Neural cell (in vitro differentiated cells): ENCODE data around the gene POLR2L. TPM values are rescaled to one million over a fixed set of nuclear protein-coding genes. Genes with fewer than 3 reads are reported as not detected.

Source experiments
- H2AFZ ChIP-seq: fragments of 200-600, 300-800 bp; sonication (generic), shearing (Covaris generic); 2 replicates; pipeline ENCODE4 v1.6.0; 2014; ENCODE audit warnings: low read depth, mild to moderate bottlenecking, antibody characterized with exemption, low read length, moderate library complexity
- H3F3A ChIP-seq: fragments of 200-600 bp; shearing (Covaris generic); 2 replicates; pipeline ENCODE4 v1.6.1; 2016; ENCODE audit warnings: mild to moderate bottlenecking, moderate library complexity, mixed read lengths, antibody characterized with exemption, low read length; ENCODE audit not compliant: insufficient read depth, poor library complexity, severe bottlenecking
- H3K27ac ChIP-seq: fragments of 200-600, 300-800 bp; sonication (generic), shearing (Covaris generic); 2 replicates; pipeline ENCODE4 v1.5.1; 2014; ENCODE audit warnings: mild to moderate bottlenecking, low read length, moderate library complexity
- H3K27me3 ChIP-seq: fragments of 300-800, 200-600 bp; sonication (generic), shearing (Covaris generic); 2 replicates; pipeline ENCODE4 v1.6.0; 2014; ENCODE audit warnings: mild to moderate bottlenecking, low read depth, low read length, moderate library complexity; ENCODE audit not compliant: insufficient read depth
- H3K36me3 ChIP-seq: fragments of 300-800, 200-600 bp; sonication (generic), shearing (Covaris generic); 2 replicates; pipeline ENCODE4 v1.5.1; 2014; ENCODE audit warnings: mild to moderate bottlenecking, antibody characterized with exemption, low read length, moderate library complexity; ENCODE audit not compliant: insufficient read depth
- H3K4me2 ChIP-seq: fragments of 300-800, 200-600 bp; sonication (generic), shearing (Covaris generic); 2 replicates; pipeline ENCODE4 v1.6.0; 2014; ENCODE audit warnings: mild to moderate bottlenecking, low read length
- H3K4me3 ChIP-seq: fragments of 300-800, 200-600 bp; sonication (generic), shearing (Covaris generic); 2 replicates; pipeline ENCODE4 v1.5.1; 2014; ENCODE audit warnings: mild to moderate bottlenecking, low read length, moderate library complexity
- H3K79me2 ChIP-seq: fragments of 200-600 bp; shearing (Covaris generic); replicated peaks from 2 replicates; pipeline ENCODE4 v1.6.0; 2014; ENCODE audit warnings: mild to moderate bottlenecking, low read length, moderate library complexity; ENCODE audit not compliant: insufficient read depth
- H3K9ac ChIP-seq: fragments of 300-800, 200-600 bp; sonication (generic), shearing (Covaris generic); 2 replicates; pipeline ENCODE4 v1.6.1; 2016; ENCODE audit warnings: mild to moderate bottlenecking, low read length, mixed read lengths
- H3K9me2 ChIP-seq: fragments of 200-600 bp; shearing (Covaris generic); 2 replicates; pipeline ENCODE4 v1.6.1; 2016; ENCODE audit warnings: mild to moderate bottlenecking, low read length, mixed read lengths; ENCODE audit not compliant: insufficient read depth
- H3K9me3 ChIP-seq: fragments of 200-600, 300-800 bp; sonication (generic), shearing (Covaris generic); 2 replicates; pipeline ENCODE4 v1.6.1; 2016; ENCODE audit warnings: mild to moderate bottlenecking, mixed run types, low read length, moderate library complexity, mixed read lengths
- H4K20me1 ChIP-seq: fragments of 200-600 bp; shearing (Covaris generic); 2 replicates; pipeline ENCODE4 v1.6.1; 2016; ENCODE audit warnings: mild to moderate bottlenecking, mixed run types; ENCODE audit not compliant: insufficient read depth
- EP300 ChIP-seq: fragments of 450-650 bp; conservative IDR thresholded peaks from 2 replicates; pipeline ENCODE4 v1.6.1; 2014; ENCODE audit warnings: antibody characterized with exemption, mild to moderate bottlenecking, moderate library complexity; ENCODE audit not compliant: poor library complexity, severe bottlenecking
- EZH2 ChIP-seq: fragments of 200-600, 300-800 bp; shearing (Covaris generic), sonication (generic); IDR thresholded peaks from 2 replicates; pipeline ENCODE4 v1.6.1; 2014; ENCODE audit warnings: antibody characterized with exemption, low read length, borderline replicate concordance, mild to moderate bottlenecking; ENCODE audit not compliant: insufficient read depth, poor library complexity, severe bottlenecking
- MXI1 ChIP-seq: fragments of 450-650 bp; conservative IDR thresholded peaks from 2 replicates; pipeline ENCODE4 v1.6.1; 2014; ENCODE audit warnings: antibody characterized with exemption, mild to moderate bottlenecking; ENCODE audit not compliant: poor library complexity, severe bottlenecking
- POLR2AphosphoS5 ChIP-seq: IDR thresholded peaks from 2 replicates; pipeline ENCODE4 v1.6.1; 2012
- RAD21 ChIP-seq: fragments of 450-650 bp; conservative IDR thresholded peaks from 2 replicates; pipeline ENCODE4 v1.6.1; 2014; ENCODE audit warnings: antibody characterized with exemption, mild to moderate bottlenecking, moderate library complexity
- SMC3 ChIP-seq: fragments of 450-650 bp; conservative IDR thresholded peaks from 2 replicates; pipeline ENCODE4 v1.6.1; 2014; ENCODE audit warnings: antibody characterized with exemption, mild to moderate bottlenecking, moderate library complexity; ENCODE audit not compliant: poor library complexity
- TAF1 ChIP-seq: IDR thresholded peaks from 2 replicates; pipeline ENCODE4 v1.6.1; 2012; ENCODE audit warnings: low read depth
- polyA plus RNA-seq: library from polyadenylated mRNA; depleted of rRNA; stranded (reverse); fragments of >200 nt; gene quantifications from 2 replicates; pipeline ENCODE4 v1.2.3, GENCODE V29; 2014
- TF ChIP-seq, protein P1 (sequence below): fragments of 450-650 bp; IDR thresholded peaks from 2 replicates; pipeline ENCODE4 v1.5.1; 2014; ENCODE audit warnings: antibody characterized with exemption, mild to moderate bottlenecking, moderate library complexity; ENCODE audit not compliant: poor library complexity, severe bottlenecking

The POLR2L gene
- polyA plus RNA-seq, 1 donor from 2014 or later: 62.3 TPM

DNA sequence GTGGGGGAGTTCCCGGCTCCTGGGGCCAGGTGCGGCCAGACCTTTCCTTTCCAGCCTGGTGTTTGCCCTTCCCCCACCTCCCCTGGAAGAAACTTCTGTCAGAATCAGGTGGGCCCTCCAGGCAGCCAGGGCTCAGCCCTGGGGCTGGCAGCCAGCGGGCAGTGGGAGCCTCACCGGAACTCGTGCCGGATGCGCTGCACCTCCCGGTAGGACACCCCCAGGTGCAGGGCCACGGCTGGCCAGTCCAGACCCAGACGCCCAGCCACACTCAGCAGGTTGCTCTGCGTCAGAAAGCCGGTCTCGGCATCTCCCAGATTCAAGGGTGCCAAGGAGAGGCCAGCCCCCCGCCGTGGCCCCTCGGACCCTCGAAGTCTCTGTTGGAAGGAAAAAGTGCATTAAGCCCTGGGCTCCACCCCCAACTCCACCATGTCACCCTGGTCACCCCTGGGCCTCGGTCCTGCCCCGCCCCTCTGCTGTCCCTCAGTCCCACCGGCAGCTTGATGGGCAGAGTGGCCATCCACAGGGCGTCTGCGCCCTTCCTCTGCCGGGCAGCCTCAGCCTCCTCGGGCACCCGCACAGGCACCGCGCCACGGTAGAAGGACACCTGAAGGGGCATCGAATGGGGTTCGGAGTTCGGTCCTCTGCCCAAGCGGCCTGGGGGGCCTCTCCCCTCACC, 42.5 kb downstream of the POLR2L start:
- Histone ChIP-seq H3K9me2 (no peaks in the 10 kb centered on the region), H3K4me2 (no peak overlapping the region), H3K79me2 (peaks cover 13% of the 10 kb centered on the region), H3K27me3 (no peaks in the 10 kb centered on the region), H3F3A (no peaks in the 10 kb centered on the region), H3K9me3 (no peaks in the 10 kb centered on the region), H3K4me3 (no peak overlapping the region), H4K20me1 (no peaks in the 10 kb centered on the region), H3K27ac (no peak overlapping the region), H3K36me3 (no peaks in the 10 kb centered on the region), H2AFZ (no peak overlapping the region), H3K9ac (no peak overlapping the region)
- TF ChIP-seq RAD21 (no peak), MXI1 (no peak), EZH2 (no peak), TAF1 (no peak), POLR2AphosphoS5 (no peak), SMC3 (no peak), EP300 (no peak)
- TF ChIP-seq, protein P1, sequence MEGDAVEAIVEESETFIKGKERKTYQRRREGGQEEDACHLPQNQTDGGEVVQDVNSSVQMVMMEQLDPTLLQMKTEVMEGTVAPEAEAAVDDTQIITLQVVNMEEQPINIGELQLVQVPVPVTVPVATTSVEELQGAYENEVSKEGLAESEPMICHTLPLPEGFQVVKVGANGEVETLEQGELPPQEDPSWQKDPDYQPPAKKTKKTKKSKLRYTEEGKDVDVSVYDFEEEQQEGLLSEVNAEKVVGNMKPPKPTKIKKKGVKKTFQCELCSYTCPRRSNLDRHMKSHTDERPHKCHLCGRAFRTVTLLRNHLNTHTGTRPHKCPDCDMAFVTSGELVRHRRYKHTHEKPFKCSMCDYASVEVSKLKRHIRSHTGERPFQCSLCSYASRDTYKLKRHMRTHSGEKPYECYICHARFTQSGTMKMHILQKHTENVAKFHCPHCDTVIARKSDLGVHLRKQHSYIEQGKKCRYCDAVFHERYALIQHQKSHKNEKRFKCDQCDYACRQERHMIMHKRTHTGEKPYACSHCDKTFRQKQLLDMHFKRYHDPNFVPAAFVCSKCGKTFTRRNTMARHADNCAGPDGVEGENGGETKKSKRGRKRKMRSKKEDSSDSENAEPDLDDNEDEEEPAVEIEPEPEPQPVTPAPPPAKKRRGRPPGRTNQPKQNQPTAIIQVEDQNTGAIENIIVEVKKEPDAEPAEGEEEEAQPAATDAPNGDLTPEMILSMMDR: no peak

DNA sequence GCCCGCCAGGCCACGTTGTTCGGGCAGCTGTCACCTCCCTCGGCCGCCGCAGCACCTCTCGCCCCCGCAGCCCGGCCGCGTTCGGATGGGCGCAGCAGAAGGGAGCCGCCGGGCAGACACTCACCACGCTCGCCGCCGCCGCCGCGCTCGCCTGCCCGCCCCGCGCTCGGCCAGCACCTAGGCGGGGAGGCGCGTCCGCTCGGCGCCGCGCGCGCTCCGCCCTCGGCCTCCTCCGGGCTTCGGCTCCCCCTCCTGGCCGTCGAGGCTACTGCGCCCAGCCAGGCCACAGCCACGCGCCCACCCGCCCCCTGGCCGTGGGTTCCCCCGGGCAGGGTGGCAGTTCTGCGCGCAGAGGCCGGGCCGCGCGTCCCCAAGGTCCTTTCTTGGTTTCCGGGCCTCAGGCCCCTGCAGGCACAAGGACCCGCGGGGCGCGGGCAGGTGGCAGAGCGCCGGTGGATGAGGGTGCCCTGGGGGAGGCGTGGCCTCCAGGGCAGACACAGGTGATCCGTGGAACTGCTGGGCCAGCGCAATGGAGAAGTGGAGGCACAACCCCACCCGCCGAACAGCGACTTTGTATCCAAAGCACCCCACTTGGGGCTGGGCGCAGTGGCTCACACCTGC, 44.1 kb downstream of the POLR2L start, which contains the start of gene SLC25A22:
Gene SLC25A22 (minus strand): TSS at position 189 of the 621 bp plus-strand sequence. CDS start 3,275 bp downstream, outside the sequence.
- Histone ChIP-seq H2AFZ (peak within 1 kb of the TSS; percentile 68), H3K4me2 (peak within 1 kb of the TSS; percentile 63), H3K9me3 (no peaks in the 10 kb centered on the region), H3K79me2 (peaks cover 13% of the 10 kb centered on the region), H3K9ac (peak within 1 kb of the TSS; percentile 99), H3K27ac (peak within 1 kb of the TSS; percentile 99), H3K4me3 (peak within 1 kb of the TSS; percentile 100), H3F3A (no peaks in the 10 kb centered on the region), H4K20me1 (no peaks in the 10 kb centered on the region), H3K27me3 (no peaks in the 10 kb centered on the region), H3K36me3 (no peaks in the 10 kb centered on the region), H3K9me2 (no peaks in the 10 kb centered on the region)
- peak; percentile 54 for TF ChIP-seq MXI1
- TF ChIP-seq RAD21: peak; percentile 72
- no peak for TF ChIP-seq TAF1
- TF ChIP-seq, protein P1: peak; percentile 95
- TF ChIP-seq SMC3: peak; percentile 79
- no peak for TF ChIP-seq EZH2
- TF ChIP-seq POLR2AphosphoS5: peak; percentile 74
- TF ChIP-seq EP300: no peak
